H1 (cell line): ENCODE measurements around the gene UBASH3A. TPM values are rescaled to one million over a fixed set of nuclear protein-coding genes. Genes with fewer than 3 reads are reported as not detected.

ENCODE experiments used
- CTCF ChIA-PET: fragments of 300-600 bp; sonication (Branson Sonifier 250); formaldehyde crosslinking; loops from one replicate; lab custom pipeline; 2021; ENCODE audit not compliant: partially characterized antibody; lab: Charles Lee
- POLR2A ChIA-PET: fragments of 300-600 bp; sonication (Branson Sonifier 250); formaldehyde crosslinking; loops from one replicate; lab custom pipeline; 2021; ENCODE audit warnings: inconsistent platforms; ENCODE audit not compliant: partially characterized antibody; lab: Charles Lee
- DNase-seq, 2 experiments: peaks; one replicate each; pipeline versions ENCODE4 v3.0.0 to v3.0.0-alpha.2; 2010 to 2022; ENCODE audit warnings: low spot score in 2 of 2, low read depth in 1 of 2, mixed read lengths in 1 of 2
- FAIRE-seq: peaks from 2 replicates; lab custom pipeline; 2011; peaks lifted over from hg19 to GRCh38; lab: Jason Lieb, UNC
- H2AFZ ChIP-seq: 2 replicates; pipeline ENCODE4 v1.8.1; 2012; ENCODE audit warnings: low read length, inconsistent platforms
- H2AK5ac ChIP-seq: 2 replicates; pipeline ENCODE4 v1.6.1; 2013; ENCODE audit warnings: low read depth, low read length
- H2BK120ac ChIP-seq: replicated peaks from 2 replicates; pipeline ENCODE3; 2013; ENCODE audit warnings: low read depth, low read length, inconsistent platforms
- H2BK12ac ChIP-seq: 2 replicates; pipeline ENCODE4 v1.6.1; 2013; ENCODE audit warnings: low read depth, low read length
- H2BK15ac ChIP-seq: 2 replicates; pipeline ENCODE4 v1.6.1; 2013; ENCODE audit warnings: low read length
- H2BK20ac ChIP-seq: 2 replicates; pipeline ENCODE4 v1.6.1; 2013; ENCODE audit warnings: low read length
- H2BK5ac ChIP-seq: 2 replicates; pipeline ENCODE4 v1.6.1; 2013; ENCODE audit warnings: low read depth, low read length
- H3K14ac ChIP-seq: 2 replicates; pipeline ENCODE4 v1.6.1; 2013; ENCODE audit warnings: inconsistent platforms; ENCODE audit not compliant: insufficient read length
- H3K18ac ChIP-seq: 2 replicates; pipeline ENCODE4 v1.6.1; 2013; ENCODE audit warnings: low read length; ENCODE audit errors: extremely low read depth
- H3K23ac ChIP-seq: 2 replicates; pipeline ENCODE4 v1.6.1; 2013; ENCODE audit warnings: inconsistent platforms; ENCODE audit not compliant: insufficient read length
- H3K23me2 ChIP-seq: 2 replicates; pipeline ENCODE4 v1.6.1; 2013; ENCODE audit warnings: low read depth, low read length
- H3K27ac ChIP-seq: 2 replicates; pipeline ENCODE4 v1.6.1; 2011; ENCODE audit warnings: low read depth, low read length, inconsistent platforms
- H3K27me3 ChIP-seq, 4 experiments: replicated peaks in 1 of 4; 1 replicate in 1 of 4; 2 replicates in 3 of 4; pipeline versions ENCODE4 v1.6.1 to v1.8.1; 2011 to 2013; ENCODE audit warnings: low read length in 3 of 4, mild to moderate bottlenecking in 3 of 4, inconsistent platforms in 2 of 4, mixed read lengths in 2 of 4, moderate library complexity in 1 of 4; ENCODE audit not compliant: control insufficient read depth in 3 of 4, insufficient read depth in 3 of 4; ENCODE audit errors: extremely low read depth in 1 of 4
- H3K36me3 ChIP-seq, 4 experiments: 2 replicates each; pipeline versions ENCODE4 v1.6.1 to v1.8.1; 2011 to 2013; ENCODE audit warnings: mild to moderate bottlenecking in 4 of 4, low read length in 3 of 4, moderate library complexity in 2 of 4, control low read depth in 1 of 4, inconsistent platforms in 1 of 4; ENCODE audit not compliant: insufficient read depth in 4 of 4, control insufficient read depth in 2 of 4
- H3K4ac ChIP-seq: replicated peaks from 2 replicates; pipeline ENCODE3; 2013; ENCODE audit warnings: low read length, low read depth, mixed read lengths, inconsistent platforms; ENCODE audit not compliant: insufficient read length
- H3K4me1 ChIP-seq, 4 experiments: replicated peaks in 1 of 4; 1 replicate in 1 of 4; 2 replicates in 3 of 4; pipeline versions ENCODE4 v1.6.1 to v1.8.1; 2011 to 2013; ENCODE audit warnings: low read length in 3 of 4, inconsistent platforms in 2 of 4, mixed read lengths in 1 of 4; ENCODE audit not compliant: insufficient read depth in 4 of 4, control insufficient read depth in 3 of 4
- H3K4me2 ChIP-seq, 2 experiments: 2 replicates each; pipeline versions ENCODE4 v1.6.1 to v1.8.1; 2011 to 2013; ENCODE audit warnings: low read depth in 2 of 2, low read length in 2 of 2, control low read depth in 1 of 2, inconsistent platforms in 1 of 2, mild to moderate bottlenecking in 1 of 2; ENCODE audit not compliant: insufficient read depth in 1 of 2
- H3K4me3 ChIP-seq, 4 experiments: fragments of 200-600, 300-600 bp in 1 of 4; sonication (generic), shearing (Covaris generic), sonication (Bioruptor Twin) in 1 of 4; 2 replicates each; pipeline versions ENCODE4 v1.5.1 to v1.8.1; 2011 to 2016; ENCODE audit warnings: low read length in 4 of 4, low read depth in 3 of 4, control low read depth in 2 of 4, inconsistent platforms in 2 of 4, mild to moderate bottlenecking in 2 of 4, mixed read lengths in 1 of 4, moderate library complexity in 1 of 4; ENCODE audit not compliant: insufficient read depth in 2 of 4; ENCODE audit errors: extremely low read depth in 1 of 4
- H3K56ac ChIP-seq: replicated peaks from 2 replicates; pipeline ENCODE3; 2013; ENCODE audit warnings: low read depth, mild to moderate bottlenecking, mixed read lengths, low read length, inconsistent platforms; ENCODE audit not compliant: insufficient read length
- H3K79me1 ChIP-seq: 2 replicates; pipeline ENCODE4 v1.6.1; 2013; ENCODE audit warnings: low read depth, low read length, control low read depth
- H3K79me2 ChIP-seq, 2 experiments: 2 replicates each; pipeline versions ENCODE4 v1.6.1 to v1.8.1; 2012 to 2013; ENCODE audit warnings: low read length in 2 of 2, mild to moderate bottlenecking in 2 of 2, inconsistent platforms in 1 of 2; ENCODE audit not compliant: insufficient read depth in 2 of 2, control insufficient read depth in 1 of 2
- H3K9ac ChIP-seq, 4 experiments: replicated peaks in 1 of 4; 1 replicate in 1 of 4; 2 replicates in 3 of 4; pipeline versions ENCODE4 v1.6.1 to v1.8.1; 2011 to 2013; ENCODE audit warnings: low read depth in 3 of 4, low read length in 3 of 4, control low read depth in 2 of 4, mild to moderate bottlenecking in 2 of 4, moderate library complexity in 2 of 4, inconsistent platforms in 1 of 4; ENCODE audit errors: extremely low read depth in 1 of 4
- H3K9me3 ChIP-seq, 2 experiments: 2 replicates each; pipeline versions ENCODE4 v1.6.1 to v1.8.1; 2012 to 2013; ENCODE audit warnings: mild to moderate bottlenecking in 2 of 2, moderate library complexity in 2 of 2, control low read depth in 1 of 2, inconsistent platforms in 1 of 2, low read depth in 1 of 2, low read length in 1 of 2, mixed read lengths in 1 of 2; ENCODE audit not compliant: insufficient read depth in 2 of 2
- H4K20me1 ChIP-seq, 2 experiments: replicated peaks in 1 of 2; 2 replicates each; pipeline versions ENCODE3 to v1.8.1; 2011 to 2013; ENCODE audit warnings: inconsistent platforms in 2 of 2, low read length in 2 of 2, mild to moderate bottlenecking in 1 of 2; ENCODE audit not compliant: insufficient read depth in 2 of 2, control insufficient read depth in 1 of 2
- H4K5ac ChIP-seq: 2 replicates; pipeline ENCODE4 v1.6.1; 2013; ENCODE audit warnings: low read length, low read depth, mixed read lengths, inconsistent platforms; ENCODE audit not compliant: insufficient read length
- H4K8ac ChIP-seq: 2 replicates; pipeline ENCODE4 v1.8.0; 2013; ENCODE audit warnings: mild to moderate bottlenecking, moderate library complexity, low read length, inconsistent platforms; ENCODE audit not compliant: insufficient read depth; ENCODE audit errors: extremely low read depth
- H4K91ac ChIP-seq: replicated peaks from 2 replicates; pipeline ENCODE3; 2013; ENCODE audit warnings: low read length, mixed read lengths, inconsistent platforms; ENCODE audit not compliant: insufficient read length
- CBX8 ChIP-seq: fragments of 300-800, 300-1000 bp; sonication (generic); IDR thresholded peaks from 2 replicates; pipeline ENCODE4 v1.7.1; 2016; ENCODE audit warnings: low read depth, low read length, borderline replicate concordance
- KDM4A ChIP-seq: IDR thresholded peaks from one replicate; pipeline ENCODE4 v1.7.1; 2012; ENCODE audit warnings: low read depth, mild to moderate bottlenecking, moderate library complexity, low read length, inconsistent platforms; ENCODE audit not compliant: severe bottlenecking
- RBBP5 ChIP-seq: IDR thresholded peaks from 2 replicates; pipeline ENCODE4 v1.7.1; 2012; ENCODE audit warnings: low read depth, mild to moderate bottlenecking, inconsistent platforms, low read length, moderate library complexity, borderline replicate concordance
- SIX5 ChIP-seq: IDR thresholded peaks from 2 replicates; pipeline ENCODE4 v1.6.1; 2011; ENCODE audit warnings: mild to moderate bottlenecking, low read depth, low read length
- TAF7 ChIP-seq: optimal IDR thresholded peaks from 2 replicates; pipeline ENCODE3; 2011; ENCODE audit warnings: low read depth, mild to moderate bottlenecking, inconsistent platforms, low read length, moderate library complexity, borderline replicate concordance
- ZNF274 ChIP-seq: IDR thresholded peaks from 2 replicates; pipeline ENCODE4 v1.7.0; 2012; ENCODE audit warnings: low read length, borderline replicate concordance; ENCODE audit errors: extremely low read depth
- WGBS, 2 experiments: shearing (Covaris generic) in 1 of 2; methylation state at CpG; one replicate each; pipeline versions ENCODE4 v1.1.6 to v1.1.7; 2013 to 2015; ENCODE audit warnings: low lambda C conversion rate in 2 of 2, mixed read lengths in 2 of 2, inconsistent platforms in 1 of 2, low coverage in 1 of 2, missing lambda C conversion rate in 1 of 2; ENCODE audit not compliant: insufficient replicate concordance in 2 of 2, insufficient coverage in 1 of 2, insufficient read length in 1 of 2; ENCODE audit errors: extremely low coverage in 1 of 2, missing lambda C conversion rate in 1 of 2; 5-methylcytosine and 5-hydroxymethylcytosine counted together
- polyA plus RNA-seq, 7 experiments: library from polyadenylated mRNA; depleted of rRNA in 3 of 7; stranded (reverse) in 5 of 7; unstranded in 2 of 7; fragments of >200 nt in 5 of 7; fragments of 200-250 nt in 2 of 7; gene quantifications; 1 replicate in 5 of 7; 2 replicates in 1 of 7; 4 replicates in 1 of 7; pipeline versions ENCODE4 v1.2.1 to v1.2.3, GENCODE V29; 2011 to 2013; ENCODE audit warnings: missing spikeins in 2 of 7, mixed read lengths in 2 of 7
- total RNA-seq: library from RNA; stranded (reverse); fragmentation: NEBNext Ultra II Directional; extraction: Animal tissue kit (Norgen Biotek cat#: 25700); gene quantifications from 2 replicates; pipeline ENCODE4 v1.2.1, GENCODE V29; 2021

The UBASH3A gene
- total and polyA plus RNA-seq, 2 of the 8 experiments (the other 6 are each of a cell fraction or from before 2014, with no cell fraction given), result not detected

DNA sequence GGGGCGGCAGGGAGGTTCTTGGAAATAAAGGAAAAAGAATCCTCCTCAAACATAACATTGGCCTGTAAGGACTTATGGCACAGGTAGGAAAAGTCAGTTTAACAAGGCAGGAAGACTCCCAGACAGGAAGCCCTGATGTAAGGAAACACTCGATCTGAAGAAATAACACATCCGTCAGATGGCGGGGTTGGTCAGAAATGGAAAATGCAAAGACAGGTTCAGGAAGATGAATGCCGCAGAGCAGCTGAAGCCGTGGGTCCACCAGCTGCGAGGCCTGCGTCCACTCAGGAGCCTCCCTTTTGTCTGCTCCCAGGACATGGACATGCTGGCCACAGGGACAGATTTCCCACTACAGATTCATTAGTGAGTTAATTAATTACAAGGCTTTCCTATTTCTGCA, 88.5 kb downstream of the UBASH3A start:
- H4K20me1 ChIP-seq, result no peaks in the 10 kb centered on the region
- no peak overlapping the region for H3K23ac ChIP-seq
- no peak overlapping the region for H3K14ac ChIP-seq
- no peak overlapping the region for H4K91ac ChIP-seq
- H3K27me3 ChIP-seq, result peaks cover 0 to 5% (median 4%) of the 10 kb centered on the region in 4 experiments; a peak in 1 of 7 replicates
- FAIRE-seq (no peak), DNase-seq (no peak)
- no peak overlapping the region for H2AFZ ChIP-seq
- no peak overlapping the region for H3K4me3 ChIP-seq
- 87% methylated on average over 8 of the region's 8 CpGs; no CpG with 5 or more reads in 1 of the 2 experiments for WGBS, 2 experiments
- no peak overlapping the region for H2AK5ac ChIP-seq
- H2BK12ac ChIP-seq, result no peak overlapping the region
- H4K5ac ChIP-seq, result no peak overlapping the region
- TF ChIP-seq SIX5, result no peak
- no peak for TF ChIP-seq RBBP5
- no peak for TF ChIP-seq CBX8
- no peak for TF ChIP-seq ZNF274
- TF ChIP-seq TAF7, result no peak
- no peak for TF ChIP-seq KDM4A
- no peak overlapping the region for H2BK120ac ChIP-seq
- peaks cover 0 to 7% (median 2%) of the 10 kb centered on the region in 4 experiments; a peak in 4 of 7 replicates for H3K4me1 ChIP-seq
- H3K18ac ChIP-seq, result no peak overlapping the region
- H4K8ac ChIP-seq, result no peak overlapping the region
- no peak overlapping the region for H2BK20ac ChIP-seq
- no peak overlapping the region for H3K4ac ChIP-seq
- no peak overlapping the region for H2BK5ac ChIP-seq
- no peaks in the 10 kb centered on the region for H3K9me3 ChIP-seq
- H3K79me1 ChIP-seq, result no peaks in the 10 kb centered on the region
- no peak overlapping the region for H3K9ac ChIP-seq
- no peak overlapping the region for H2BK15ac ChIP-seq
- peaks cover 14% of the 10 kb centered on the region for H3K23me2 ChIP-seq
- no peak overlapping the region for H3K27ac ChIP-seq
- H3K4me2 ChIP-seq, result no peak overlapping the region
- no peak overlapping the region for H3K56ac ChIP-seq
- H3K36me3 ChIP-seq, result no peaks in the 10 kb centered on the region
- ChIA-PET POLR2A (no interaction called here), CTCF (interaction anchor here (1.3 to 2.2 kb wide), 3 partner anchors 12 to 101 kb away, joined by 3 to 7 read pairs (median 4); no protein-coding TSS in a partner anchor)
- no peaks in the 10 kb centered on the region for H3K79me2 ChIP-seq
